H1 (cell line): ENCODE data around the gene HES5. TPM values are rescaled to one million over a fixed set of nuclear protein-coding genes. Genes with fewer than 3 reads are reported as not detected.

Source experiments
- CTCF ChIA-PET: fragments of 300-600 bp; sonication (Branson Sonifier 250); formaldehyde crosslinking; loops from one replicate; lab custom pipeline; 2021; ENCODE audit not compliant: partially characterized antibody; lab: Charles Lee
- POLR2A ChIA-PET: fragments of 300-600 bp; sonication (Branson Sonifier 250); formaldehyde crosslinking; loops from one replicate; lab custom pipeline; 2021; ENCODE audit warnings: inconsistent platforms; ENCODE audit not compliant: partially characterized antibody; lab: Charles Lee
- DNase-seq, 2 experiments: peaks; one replicate each; pipeline versions ENCODE4 v3.0.0 to v3.0.0-alpha.2; 2010 to 2022; ENCODE audit warnings: low spot score in 2 of 2, low read depth in 1 of 2, mixed read lengths in 1 of 2
- FAIRE-seq: peaks from 2 replicates; lab custom pipeline; 2011; peaks lifted over from hg19 to GRCh38; lab: Jason Lieb, UNC
- H2AFZ ChIP-seq: 2 replicates; pipeline ENCODE4 v1.8.1; 2012; ENCODE audit warnings: low read length, inconsistent platforms
- H2AK5ac ChIP-seq: 2 replicates; pipeline ENCODE4 v1.6.1; 2013; ENCODE audit warnings: low read depth, low read length
- H2BK120ac ChIP-seq: replicated peaks from 2 replicates; pipeline ENCODE3; 2013; ENCODE audit warnings: low read depth, low read length, inconsistent platforms
- H2BK12ac ChIP-seq: 2 replicates; pipeline ENCODE4 v1.6.1; 2013; ENCODE audit warnings: low read depth, low read length
- H2BK15ac ChIP-seq: 2 replicates; pipeline ENCODE4 v1.6.1; 2013; ENCODE audit warnings: low read length
- H2BK20ac ChIP-seq: 2 replicates; pipeline ENCODE4 v1.6.1; 2013; ENCODE audit warnings: low read length
- H2BK5ac ChIP-seq: 2 replicates; pipeline ENCODE4 v1.6.1; 2013; ENCODE audit warnings: low read depth, low read length
- H3K14ac ChIP-seq: 2 replicates; pipeline ENCODE4 v1.6.1; 2013; ENCODE audit warnings: inconsistent platforms; ENCODE audit not compliant: insufficient read length
- H3K18ac ChIP-seq: 2 replicates; pipeline ENCODE4 v1.6.1; 2013; ENCODE audit warnings: low read length; ENCODE audit errors: extremely low read depth
- H3K23ac ChIP-seq: 2 replicates; pipeline ENCODE4 v1.6.1; 2013; ENCODE audit warnings: inconsistent platforms; ENCODE audit not compliant: insufficient read length
- H3K23me2 ChIP-seq: 2 replicates; pipeline ENCODE4 v1.6.1; 2013; ENCODE audit warnings: low read depth, low read length
- H3K27ac ChIP-seq: 2 replicates; pipeline ENCODE4 v1.6.1; 2011; ENCODE audit warnings: low read depth, low read length, inconsistent platforms
- H3K27me3 ChIP-seq, 4 experiments: replicated peaks in 1 of 4; 1 replicate in 1 of 4; 2 replicates in 3 of 4; pipeline versions ENCODE4 v1.6.1 to v1.8.1; 2011 to 2013; ENCODE audit warnings: low read length in 3 of 4, mild to moderate bottlenecking in 3 of 4, inconsistent platforms in 2 of 4, mixed read lengths in 2 of 4, moderate library complexity in 1 of 4; ENCODE audit not compliant: control insufficient read depth in 3 of 4, insufficient read depth in 3 of 4; ENCODE audit errors: extremely low read depth in 1 of 4
- H3K36me3 ChIP-seq, 4 experiments: 2 replicates each; pipeline versions ENCODE4 v1.6.1 to v1.8.1; 2011 to 2013; ENCODE audit warnings: mild to moderate bottlenecking in 4 of 4, low read length in 3 of 4, moderate library complexity in 2 of 4, control low read depth in 1 of 4, inconsistent platforms in 1 of 4; ENCODE audit not compliant: insufficient read depth in 4 of 4, control insufficient read depth in 2 of 4
- H3K4ac ChIP-seq: replicated peaks from 2 replicates; pipeline ENCODE3; 2013; ENCODE audit warnings: low read length, low read depth, mixed read lengths, inconsistent platforms; ENCODE audit not compliant: insufficient read length
- H3K4me1 ChIP-seq, 4 experiments: replicated peaks in 1 of 4; 1 replicate in 1 of 4; 2 replicates in 3 of 4; pipeline versions ENCODE4 v1.6.1 to v1.8.1; 2011 to 2013; ENCODE audit warnings: low read length in 3 of 4, inconsistent platforms in 2 of 4, mixed read lengths in 1 of 4; ENCODE audit not compliant: insufficient read depth in 4 of 4, control insufficient read depth in 3 of 4
- H3K4me2 ChIP-seq, 2 experiments: 2 replicates each; pipeline versions ENCODE4 v1.6.1 to v1.8.1; 2011 to 2013; ENCODE audit warnings: low read depth in 2 of 2, low read length in 2 of 2, control low read depth in 1 of 2, inconsistent platforms in 1 of 2, mild to moderate bottlenecking in 1 of 2; ENCODE audit not compliant: insufficient read depth in 1 of 2
- H3K4me3 ChIP-seq, 4 experiments: fragments of 200-600, 300-600 bp in 1 of 4; sonication (generic), shearing (Covaris generic), sonication (Bioruptor Twin) in 1 of 4; 2 replicates each; pipeline versions ENCODE4 v1.5.1 to v1.8.1; 2011 to 2016; ENCODE audit warnings: low read length in 4 of 4, low read depth in 3 of 4, control low read depth in 2 of 4, inconsistent platforms in 2 of 4, mild to moderate bottlenecking in 2 of 4, mixed read lengths in 1 of 4, moderate library complexity in 1 of 4; ENCODE audit not compliant: insufficient read depth in 2 of 4; ENCODE audit errors: extremely low read depth in 1 of 4
- H3K56ac ChIP-seq: replicated peaks from 2 replicates; pipeline ENCODE3; 2013; ENCODE audit warnings: low read depth, mild to moderate bottlenecking, mixed read lengths, low read length, inconsistent platforms; ENCODE audit not compliant: insufficient read length
- H3K79me1 ChIP-seq: 2 replicates; pipeline ENCODE4 v1.6.1; 2013; ENCODE audit warnings: low read depth, low read length, control low read depth
- H3K79me2 ChIP-seq, 2 experiments: 2 replicates each; pipeline versions ENCODE4 v1.6.1 to v1.8.1; 2012 to 2013; ENCODE audit warnings: low read length in 2 of 2, mild to moderate bottlenecking in 2 of 2, inconsistent platforms in 1 of 2; ENCODE audit not compliant: insufficient read depth in 2 of 2, control insufficient read depth in 1 of 2
- H3K9ac ChIP-seq, 4 experiments: replicated peaks in 1 of 4; 1 replicate in 1 of 4; 2 replicates in 3 of 4; pipeline versions ENCODE4 v1.6.1 to v1.8.1; 2011 to 2013; ENCODE audit warnings: low read depth in 3 of 4, low read length in 3 of 4, control low read depth in 2 of 4, mild to moderate bottlenecking in 2 of 4, moderate library complexity in 2 of 4, inconsistent platforms in 1 of 4; ENCODE audit errors: extremely low read depth in 1 of 4
- H3K9me3 ChIP-seq, 2 experiments: 2 replicates each; pipeline versions ENCODE4 v1.6.1 to v1.8.1; 2012 to 2013; ENCODE audit warnings: mild to moderate bottlenecking in 2 of 2, moderate library complexity in 2 of 2, control low read depth in 1 of 2, inconsistent platforms in 1 of 2, low read depth in 1 of 2, low read length in 1 of 2, mixed read lengths in 1 of 2; ENCODE audit not compliant: insufficient read depth in 2 of 2
- H4K20me1 ChIP-seq, 2 experiments: replicated peaks in 1 of 2; 2 replicates each; pipeline versions ENCODE3 to v1.8.1; 2011 to 2013; ENCODE audit warnings: inconsistent platforms in 2 of 2, low read length in 2 of 2, mild to moderate bottlenecking in 1 of 2; ENCODE audit not compliant: insufficient read depth in 2 of 2, control insufficient read depth in 1 of 2
- H4K5ac ChIP-seq: 2 replicates; pipeline ENCODE4 v1.6.1; 2013; ENCODE audit warnings: low read length, low read depth, mixed read lengths, inconsistent platforms; ENCODE audit not compliant: insufficient read length
- H4K8ac ChIP-seq: 2 replicates; pipeline ENCODE4 v1.8.0; 2013; ENCODE audit warnings: mild to moderate bottlenecking, moderate library complexity, low read length, inconsistent platforms; ENCODE audit not compliant: insufficient read depth; ENCODE audit errors: extremely low read depth
- H4K91ac ChIP-seq: replicated peaks from 2 replicates; pipeline ENCODE3; 2013; ENCODE audit warnings: low read length, mixed read lengths, inconsistent platforms; ENCODE audit not compliant: insufficient read length
- BRCA1 ChIP-seq: IDR thresholded peaks from 2 replicates; pipeline ENCODE4 v1.6.1; 2012; ENCODE audit warnings: low read depth, low read length, improper control_type of control experiment
- CHD1 ChIP-seq: IDR thresholded peaks from 2 replicates; pipeline ENCODE4 v1.6.1; 2012; ENCODE audit warnings: low read depth, low read length, improper control_type of control experiment
- JUND ChIP-seq: IDR thresholded peaks from 2 replicates; pipeline ENCODE4 v1.6.1; 2011; ENCODE audit warnings: mild to moderate bottlenecking, improper control_type of control experiment, low read length
- NANOG ChIP-seq: IDR thresholded peaks from 2 replicates; pipeline ENCODE4 v1.6.1; 2011; ENCODE audit warnings: low read length, low read depth, mild to moderate bottlenecking, inconsistent platforms; ENCODE audit not compliant: insufficient read depth, poor library complexity, severe bottlenecking
- POU5F1 ChIP-seq: IDR thresholded peaks from 2 replicates; pipeline ENCODE4 v1.6.1; 2011; ENCODE audit warnings: low read depth, mild to moderate bottlenecking, low read length, moderate library complexity
- RFX5 ChIP-seq: IDR thresholded peaks from 2 replicates; pipeline ENCODE4 v1.6.1; 2011; ENCODE audit warnings: low read depth, low read length, improper control_type of control experiment, borderline replicate concordance
- RXRA ChIP-seq: IDR thresholded peaks from 2 replicates; pipeline ENCODE4 v1.6.1; 2011; ENCODE audit warnings: low read depth, mild to moderate bottlenecking, low read length, moderate library complexity; ENCODE audit not compliant: insufficient read depth
- SAP30 ChIP-seq: fragments of 300-600 bp; sonication (generic); IDR thresholded peaks from 2 replicates; pipeline ENCODE4 v1.7.1; 2012; ENCODE audit warnings: low read length, moderate library complexity, mild to moderate bottlenecking, inconsistent platforms; ENCODE audit not compliant: insufficient read depth, insufficient replicate concordance
- SIRT6 ChIP-seq: IDR thresholded peaks from one replicate; pipeline ENCODE4 v1.7.1; 2012; ENCODE audit warnings: low read length, inconsistent platforms
- TBP ChIP-seq: IDR thresholded peaks from 2 replicates; pipeline ENCODE4 v1.6.1; 2011; ENCODE audit warnings: low read depth, low read length, improper control_type of control experiment
- WGBS, 2 experiments: shearing (Covaris generic) in 1 of 2; methylation state at CpG; one replicate each; pipeline versions ENCODE4 v1.1.6 to v1.1.7; 2013 to 2015; ENCODE audit warnings: low lambda C conversion rate in 2 of 2, mixed read lengths in 2 of 2, inconsistent platforms in 1 of 2, low coverage in 1 of 2, missing lambda C conversion rate in 1 of 2; ENCODE audit not compliant: insufficient replicate concordance in 2 of 2, insufficient coverage in 1 of 2, insufficient read length in 1 of 2; ENCODE audit errors: extremely low coverage in 1 of 2, missing lambda C conversion rate in 1 of 2; 5-methylcytosine and 5-hydroxymethylcytosine counted together
- polyA plus RNA-seq, 7 experiments: library from polyadenylated mRNA; depleted of rRNA in 3 of 7; stranded (reverse) in 5 of 7; unstranded in 2 of 7; fragments of >200 nt in 5 of 7; fragments of 200-250 nt in 2 of 7; gene quantifications; 1 replicate in 5 of 7; 2 replicates in 1 of 7; 4 replicates in 1 of 7; pipeline versions ENCODE4 v1.2.1 to v1.2.3, GENCODE V29; 2011 to 2013; ENCODE audit warnings: missing spikeins in 2 of 7, mixed read lengths in 2 of 7
- total RNA-seq: library from RNA; stranded (reverse); fragmentation: NEBNext Ultra II Directional; extraction: Animal tissue kit (Norgen Biotek cat#: 25700); gene quantifications from 2 replicates; pipeline ENCODE4 v1.2.1, GENCODE V29; 2021
- TF ChIP-seq, protein P1 (sequence below): IDR thresholded peaks from 2 replicates; pipeline ENCODE4 v1.6.1; 2011; ENCODE audit warnings: low read depth, mild to moderate bottlenecking, low read length; ENCODE audit not compliant: insufficient read depth

HES5 gene
- total and polyA plus RNA-seq, 2 of the 8 experiments (the other 6 are each of a cell fraction or from before 2014, with no cell fraction given): 0.22 TPM; not detected in 1

- Histone ChIP-seq H2BK12ac (no peak overlapping the region), H2BK120ac (no peak overlapping the region), H3K4me2 (no peak overlapping the region), H3K23ac (no peak overlapping the region), H3K79me1 (peaks cover 23% of the 10 kb centered on the region), H3K9me3 (no peaks in the 10 kb centered on the region), H2BK20ac (no peak overlapping the region), H3K4me1 (peaks cover 0 to 6% (median 2%) of the 10 kb centered on the region in 4 experiments; a peak in 3 of 7 replicates), H3K9ac (no peak overlapping the region), H4K91ac (no peak overlapping the region), H3K36me3 (peaks cover 18 to 51% (median 35%) of the 10 kb centered on the region in 4 experiments; a peak in 7 of 8 replicates), H3K56ac (no peak overlapping the region), H3K23me2 (no peaks in the 10 kb centered on the region), H3K27ac (no peak overlapping the region), H2AFZ (no peak overlapping the region), H3K27me3 (no peaks in the 10 kb centered on the region; a peak in 1 of 7 replicates), H3K79me2 (peaks cover 5 to 31% of the 10 kb centered on the region in 2 experiments; a peak in 3 of 4 replicates), H4K20me1 (peaks cover 27 to 40% of the 10 kb centered on the region in 2 experiments), H2BK5ac (no peak overlapping the region), H3K4ac (no peak overlapping the region), H3K18ac (no peak overlapping the region), H4K8ac (no peak overlapping the region), H2AK5ac (no peak overlapping the region), H3K4me3 (no peak overlapping the region), H4K5ac (no peak overlapping the region), H2BK15ac (no peak overlapping the region), H3K14ac (no peak overlapping the region)
- ChIA-PET POLR2A (interaction anchor here (0.6 to 1.2 kb wide), 4 partner anchors 10 to 267 kb away, joined by 3 to 8 read pairs (median 4); no protein-coding TSS in a partner anchor), CTCF (interaction anchor here (0.6 to 4.6 kb wide), 9 partner anchors 15 to 973 kb away, joined by 3 to 16 read pairs (median 3); no protein-coding TSS in a partner anchor)
- FAIRE-seq: no peak
- DNase-seq: no peak
- 97% methylated on average over 27 of the region's 30 CpGs; no CpG with 5 or more reads in 1 of the 2 experiments for WGBS, 2 experiments
- no peak for TF ChIP-seq SAP30
- no peak for TF ChIP-seq JUND
- TF ChIP-seq NANOG: no peak
- TF ChIP-seq POU5F1: no peak
- TF ChIP-seq SIRT6: no peak
- TF ChIP-seq BRCA1: no peak
- no peak for TF ChIP-seq CHD1
- no peak for TF ChIP-seq RXRA
- no peak for TF ChIP-seq RFX5
- TF ChIP-seq TBP: no peak
- TF ChIP-seq, protein P1, sequence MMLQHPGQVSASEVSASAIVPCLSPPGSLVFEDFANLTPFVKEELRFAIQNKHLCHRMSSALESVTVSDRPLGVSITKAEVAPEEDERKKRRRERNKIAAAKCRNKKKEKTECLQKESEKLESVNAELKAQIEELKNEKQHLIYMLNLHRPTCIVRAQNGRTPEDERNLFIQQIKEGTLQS: no peak
These were observed 10.3 kb downstream of the HES5 start for GRCh38 chr1:2519729-2520128.
